Spleen (tissue), 11 donors: ENCODE results near the gene ADD3. TPM values are rescaled to one million over a fixed set of nuclear protein-coding genes. Genes with fewer than 3 reads are reported as not detected.

Experiments used
- DNase-seq: peaks from one replicate; pipeline ENCODE4 v3.0.0-alpha.2; 2020
- H3K27ac ChIP-seq, 8 donors: fragments of 200-600 bp; sonication (generic) in 7 of 8; 1 replicate in 4 of 8; 2 replicates in 4 of 8; pipeline versions ENCODE4 v1.5.0 to v1.8.0; 2016 to 2021; ENCODE audit warnings: inconsistent platforms in 4 of 8, mild to moderate bottlenecking in 4 of 8, moderate library complexity in 1 of 8
- H3K27me3 ChIP-seq, 7 donors: fragments of 200-600 bp; sonication (generic) in 6 of 7; replicated peaks in 1 of 7; 1 replicate in 4 of 7; 2 replicates in 3 of 7; pipeline versions ENCODE4 v1.5.0 to v1.8.0; 2016 to 2021; ENCODE audit warnings: inconsistent platforms in 3 of 7, mild to moderate bottlenecking in 1 of 7
- H3K36me3 ChIP-seq, 6 donors: fragments of 200-600 bp; sonication (generic) in 5 of 6; 1 replicate in 4 of 6; 2 replicates in 2 of 6; pipeline versions ENCODE4 v1.5.0 to v1.8.0; 2016 to 2021; ENCODE audit warnings: inconsistent platforms in 2 of 6
- H3K4me1 ChIP-seq, 6 donors: fragments of 200-600 bp; sonication (generic) in 5 of 6; 1 replicate in 3 of 6; 2 replicates in 3 of 6; pipeline versions ENCODE4 v1.5.0 to v1.8.0; 2016 to 2021; ENCODE audit warnings: inconsistent platforms in 3 of 6
- H3K4me3 ChIP-seq, 8 donors: fragments of 200-600 bp; sonication (generic) in 7 of 8; 1 replicate in 4 of 8; 2 replicates in 4 of 8; pipeline versions ENCODE4 v1.5.0 to v1.8.0; 2016 to 2021; ENCODE audit warnings: inconsistent platforms in 4 of 8, mild to moderate bottlenecking in 4 of 8, moderate library complexity in 2 of 8
- H3K9me3 ChIP-seq, 8 donors: fragments of 200-600 bp; sonication (generic) in 7 of 8; 1 replicate in 4 of 8; 2 replicates in 4 of 8; pipeline versions ENCODE4 v1.5.0 to v1.8.0; 2016 to 2021; ENCODE audit warnings: inconsistent platforms in 4 of 8
- POLR2A ChIP-seq, 3 donors: fragments of 450-650 bp; IDR thresholded peaks; one replicate each; pipeline ENCODE4 v1.5.1; 2017; ENCODE audit warnings: antibody characterized with exemption in 3 of 3, mild to moderate bottlenecking in 1 of 3
- POLR2AphosphoS5 ChIP-seq, 3 donors: sonication (generic); formaldehyde crosslinking; IDR thresholded peaks; one replicate each; pipeline ENCODE4 v1.5.1; 2017; ENCODE audit warnings: antibody characterized with exemption in 3 of 3
- WGBS, 5 donors: extraction: QIAGEN DNeasy Blood & Tissue Kit in 3 of 5; methylation state at CpG; one replicate each; pipeline versions ENCODE4 v1.1.5 to v1.1.7; 2013 to 2018; 5-methylcytosine and 5-hydroxymethylcytosine counted together
- intact Hi-C: fragments of 100-400 bp; cut with DNase I; formaldehyde crosslinking; loops from one replicate; pipeline ENCODE4 v1.15.0; 2023; ENCODE audit warnings: low total_unique reads
- polyA plus RNA-seq, 3 donors: library from polyadenylated mRNA; stranded (reverse); fragments of 200-250 nt; gene quantifications; one replicate each; pipeline ENCODE4 v1.2.1, GENCODE V29; 2013
- total RNA-seq, 7 donors: library from RNA; depleted of rRNA in 3 of 7; stranded (reverse); fragments of >200 nt in 3 of 7; fragmentation: NEBNext Ultra II Directional in 4 of 7; extraction: Animal tissue kit (Norgen Biotek cat#: 25700) in 4 of 7; gene quantifications; one replicate each; pipeline versions ENCODE4 v1.1.0 to v1.2.1, GENCODE V29; 2016 to 2021
- TF ChIP-seq, protein P1 (sequence below), 11 experiments: fragments of 200-600 bp in 7 of 11; fragments of 450-650 bp in 4 of 11; sonication (generic) in 4 of 11; IDR thresholded peaks in 8 of 11; conservative IDR thresholded peaks in 3 of 11; 1 replicate in 7 of 11; 2 replicates in 4 of 11; pipeline versions ENCODE4 v1.4.0 to v1.8.0; 2016 to 2021; ENCODE audit warnings: antibody characterized with exemption in 11 of 11, inconsistent platforms in 4 of 11, mild to moderate bottlenecking in 1 of 11
- donor health status: healthy with polysubstance abuse.
- donor health status: DM: no; HTN: no; CAD: no; lungs with moderate emphysema.
- donor health status: DM: no; HTN: no; CAD: no.
- donor health status: Bipolar disorder and iron deficiency.
- donor health status: healthy.
- donor health status: DM: no; HTN: no; CAD: no.
- donor health status: DM: yes; HTN: yes; CAD: no.

Gene ADD3
- total and polyA plus RNA-seq, 10 donors: 35.0 to 155 (median 94.9) TPM

DNA sequence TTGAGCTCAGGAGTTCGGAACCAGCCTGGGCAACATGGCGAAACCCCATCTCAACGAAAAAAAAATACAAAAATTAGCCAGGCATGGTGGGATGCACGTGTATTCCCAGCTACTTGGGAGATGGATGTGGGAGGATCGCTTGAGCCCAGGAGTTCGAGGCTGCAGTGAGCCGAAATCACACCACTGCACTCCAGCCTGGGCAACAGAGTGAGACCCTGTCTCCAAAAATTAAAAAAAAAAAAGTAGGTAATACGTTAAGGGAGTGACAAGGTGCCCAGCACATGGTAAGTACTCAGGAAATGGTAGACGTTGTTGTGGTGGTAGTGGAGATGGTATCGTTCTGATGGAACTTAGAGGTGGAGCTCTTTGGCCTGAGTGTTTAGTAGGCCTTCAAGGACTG lies 43.5 kb upstream of the ADD3 start:
- H3K4me3 ChIP-seq: no peak overlapping the region
- no peak overlapping the region for H3K27ac ChIP-seq
- H3K9me3 ChIP-seq: no peaks in the 10 kb centered on the region
- WGBS, 5 donors: 74 to 86% (median 84%) methylated on average over 10 of the region's 10 CpGs
- no peaks in the 10 kb centered on the region for H3K36me3 ChIP-seq
- H3K4me1 ChIP-seq: peaks cover 0 to 9% (median 0%) of the 10 kb centered on the region in 6 donors
- TF ChIP-seq POLR2A (IDR thresholded peaks at IDR 0.05): no peak
- no peak for TF ChIP-seq POLR2AphosphoS5 (IDR thresholded peaks at IDR 0.05)
- TF ChIP-seq, protein P1, sequence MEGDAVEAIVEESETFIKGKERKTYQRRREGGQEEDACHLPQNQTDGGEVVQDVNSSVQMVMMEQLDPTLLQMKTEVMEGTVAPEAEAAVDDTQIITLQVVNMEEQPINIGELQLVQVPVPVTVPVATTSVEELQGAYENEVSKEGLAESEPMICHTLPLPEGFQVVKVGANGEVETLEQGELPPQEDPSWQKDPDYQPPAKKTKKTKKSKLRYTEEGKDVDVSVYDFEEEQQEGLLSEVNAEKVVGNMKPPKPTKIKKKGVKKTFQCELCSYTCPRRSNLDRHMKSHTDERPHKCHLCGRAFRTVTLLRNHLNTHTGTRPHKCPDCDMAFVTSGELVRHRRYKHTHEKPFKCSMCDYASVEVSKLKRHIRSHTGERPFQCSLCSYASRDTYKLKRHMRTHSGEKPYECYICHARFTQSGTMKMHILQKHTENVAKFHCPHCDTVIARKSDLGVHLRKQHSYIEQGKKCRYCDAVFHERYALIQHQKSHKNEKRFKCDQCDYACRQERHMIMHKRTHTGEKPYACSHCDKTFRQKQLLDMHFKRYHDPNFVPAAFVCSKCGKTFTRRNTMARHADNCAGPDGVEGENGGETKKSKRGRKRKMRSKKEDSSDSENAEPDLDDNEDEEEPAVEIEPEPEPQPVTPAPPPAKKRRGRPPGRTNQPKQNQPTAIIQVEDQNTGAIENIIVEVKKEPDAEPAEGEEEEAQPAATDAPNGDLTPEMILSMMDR (IDR thresholded peaks at IDR 0.05 in 8 of 11, conservative IDR thresholded peaks at IDR 0.05 in 3 of 11): no peak
- DNase-seq: no peak
- H3K27me3 ChIP-seq: no peaks in the 10 kb centered on the region
- intact Hi-C loops: no loop called here

DNA sequence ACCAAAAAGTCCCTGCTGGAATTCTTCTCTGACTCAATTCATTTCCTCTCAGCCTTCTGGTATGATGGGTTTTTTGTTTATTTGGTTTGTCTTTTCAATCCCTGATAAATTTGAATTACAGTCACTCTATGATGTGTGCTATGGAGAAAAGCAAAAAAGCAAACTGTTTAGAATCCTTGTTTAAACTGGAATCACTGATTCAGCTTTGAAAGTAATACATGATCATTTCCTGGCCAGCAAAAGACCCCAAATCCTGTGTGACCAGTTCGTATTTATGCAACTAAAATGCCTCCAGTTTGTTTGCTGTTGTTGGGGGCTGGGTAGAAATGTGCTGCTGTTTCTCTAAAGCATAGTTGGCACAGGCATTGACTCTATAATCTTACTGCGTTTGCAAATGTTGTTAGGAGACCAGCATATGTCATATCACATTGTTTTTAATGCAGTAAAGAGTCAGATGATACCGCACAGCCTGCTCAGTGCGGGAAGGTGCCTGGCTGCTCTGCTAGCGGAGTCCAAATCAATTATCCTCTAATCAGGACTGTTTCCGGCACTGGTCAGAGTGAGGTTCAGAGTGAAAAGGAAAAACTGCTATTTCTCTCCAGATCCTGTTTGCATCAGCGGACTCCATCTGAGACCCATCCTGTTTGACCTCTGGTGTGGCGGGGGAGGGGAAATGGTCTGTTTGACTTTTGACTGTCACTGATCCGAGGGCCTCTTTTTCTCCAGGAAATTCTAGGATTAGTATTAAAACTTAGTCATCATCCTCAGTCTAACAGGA lies 40.6 kb upstream of the ADD3 start:
- WGBS, 5 donors: 40 to 82% (median 67%) methylated on average over 9 of the region's 9 CpGs
- DNase-seq: no peak
- Histone ChIP-seq H3K27ac (peak overlapping the region in 5 of 8 donors; percentile 1 to 24 (median 12)), H3K4me3 (no peak overlapping the region), H3K9me3 (no peaks in the 10 kb centered on the region), H3K36me3 (no peaks in the 10 kb centered on the region), H3K27me3 (no peaks in the 10 kb centered on the region), H3K4me1 (peaks cover 0 to 9% (median 0%) of the 10 kb centered on the region in 6 donors)
- TF ChIP-seq POLR2A (IDR thresholded peaks at IDR 0.05) (no peak), POLR2AphosphoS5 (IDR thresholded peaks at IDR 0.05) (no peak)
- TF ChIP-seq, protein P1 (IDR thresholded peaks at IDR 0.05 in 8 of 11, conservative IDR thresholded peaks at IDR 0.05 in 3 of 11): no peak
- intact Hi-C loops: no loop called here

DNA sequence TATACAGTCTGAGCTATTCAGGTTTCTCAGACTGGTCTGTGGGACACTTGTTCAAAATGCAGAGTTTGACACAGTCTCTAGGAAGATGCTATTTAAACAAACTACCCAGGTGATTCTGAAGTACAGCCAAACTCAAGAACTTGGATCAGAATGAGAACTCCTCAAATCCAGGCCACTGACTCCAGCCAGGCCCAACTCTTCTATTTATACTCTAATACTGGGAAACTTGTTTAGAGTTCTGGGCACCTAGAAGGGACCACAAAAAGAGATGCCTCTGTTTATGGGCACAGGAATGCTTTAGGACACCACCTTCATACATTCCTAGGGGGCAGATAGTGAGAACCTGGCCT lies 40.1 kb upstream of the ADD3 start:
- intact Hi-C loops: no loop called here
- Histone ChIP-seq H3K4me1 (peaks cover 0 to 9% (median 0%) of the 10 kb centered on the region in 6 donors), H3K9me3 (no peaks in the 10 kb centered on the region), H3K27me3 (no peaks in the 10 kb centered on the region), H3K4me3 (no peak overlapping the region), H3K27ac (peak overlapping the region in 2 of 8 donors; percentile 1 to 24), H3K36me3 (no peaks in the 10 kb centered on the region)
- no peak for DNase-seq
- TF ChIP-seq, protein P1 (IDR thresholded peaks at IDR 0.05 in 8 of 11, conservative IDR thresholded peaks at IDR 0.05 in 3 of 11): no peak
- TF ChIP-seq POLR2A (IDR thresholded peaks at IDR 0.05) (no peak), POLR2AphosphoS5 (IDR thresholded peaks at IDR 0.05) (no peak)

DNA sequence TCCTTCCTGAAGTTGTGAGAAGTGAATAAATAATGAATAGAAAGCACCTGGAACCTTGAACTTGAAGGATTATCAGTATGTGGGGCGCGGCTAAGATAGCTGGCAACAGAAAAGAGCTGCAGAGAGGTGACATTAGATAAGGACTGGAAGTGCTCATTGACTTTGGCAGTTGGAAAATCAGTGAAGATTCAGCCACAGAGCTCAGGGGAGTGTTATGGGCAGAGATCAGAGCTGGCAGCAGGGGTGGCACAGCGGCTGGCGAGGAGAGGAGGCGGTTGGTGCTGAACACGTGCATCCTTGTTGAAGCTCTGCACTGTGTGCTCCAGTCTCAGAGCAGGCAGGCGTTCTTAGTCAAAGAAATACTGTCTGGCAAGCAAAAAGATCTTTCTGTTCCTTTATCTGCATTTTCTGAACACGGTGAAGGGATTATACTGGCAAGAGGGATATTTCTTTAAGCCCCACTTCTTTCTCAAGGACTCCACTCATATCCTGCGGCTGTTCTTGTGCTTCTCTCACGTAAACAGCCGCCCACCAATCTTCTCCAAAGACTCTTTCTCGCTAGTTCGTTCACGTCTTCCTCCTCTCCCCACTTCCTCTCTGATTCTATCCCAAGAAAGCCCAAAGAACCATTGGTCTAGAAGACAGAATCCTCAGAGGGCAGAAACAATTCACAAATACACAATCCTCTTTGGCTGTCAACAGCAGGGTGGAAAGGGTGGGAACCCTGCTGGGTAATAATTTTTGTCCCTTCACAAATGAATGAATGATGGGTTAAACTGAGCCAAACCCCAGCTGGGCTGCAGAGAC lies 38.6 kb upstream of the ADD3 start:
- H3K36me3 ChIP-seq: no peaks in the 10 kb centered on the region
- peaks cover 0 to 9% (median 0%) of the 10 kb centered on the region in 6 donors for H3K4me1 ChIP-seq
- no peak overlapping the region for H3K4me3 ChIP-seq
- no peaks in the 10 kb centered on the region for H3K27me3 ChIP-seq
- H3K27ac ChIP-seq: no peak overlapping the region
- H3K9me3 ChIP-seq: no peaks in the 10 kb centered on the region
- WGBS, 5 donors: 78 to 87% (median 86%) methylated on average over 14 of the region's 14 CpGs
- DNase-seq: no peak
- intact Hi-C loops: no loop called here
- TF ChIP-seq POLR2A (IDR thresholded peaks at IDR 0.05): no peak
- TF ChIP-seq, protein P1 (IDR thresholded peaks at IDR 0.05 in 8 of 11, conservative IDR thresholded peaks at IDR 0.05 in 3 of 11): no peak
- TF ChIP-seq POLR2AphosphoS5 (IDR thresholded peaks at IDR 0.05): no peak
